ENCODE results near the gene APBB2. TPM values are rescaled to one million over a fixed set of nuclear protein-coding genes. Genes with fewer than 3 reads are reported as not detected.
"Not testable (repeated sequence)": the region's sequence is repeated elsewhere in the genome, so short reads cannot be mapped to it uniquely, and the experiment has no call there.

The APBB2 gene
- total and polyA plus RNA-seq, 2 experiments from 2014 or later = 35.8 to 74.8 TPM

- no peak for TF ChIP-seq CTCF (conservative IDR thresholded peaks at IDR 0.05; ENCODE audit: low read depth in 2 of 2)
- no peak for TF ChIP-seq CREB1 (CRISPR knock-in tag; IDR thresholded peaks at IDR 0.05; ENCODE audit: low read depth)
- no peak for TF ChIP-seq NANOG (IDR thresholded peaks at IDR 0.05; ENCODE audit: borderline replicate concordance)
Measured at GRCh38 chr4:41154010-41154813, 60.1 kb downstream of the APBB2 start (continued).

GRCh38 chr4:41150401-41150800 lies 63.9 kb downstream of the APBB2 start:
- H3K27me3 Mint-ChIP-seq (ENCODE audit: insufficient read depth, low read depth, poor library complexity) = no peaks in the 10 kb centered on the region
- no peak overlapping the region for H3K4me3 Mint-ChIP-seq

GRCh38 chr4:41149568-41149967 lies 64.8 kb downstream of the APBB2 start:
- not testable (repeated sequence) for DNase-seq (ENCODE audit: low spot score); H3K9me3 Mint-ChIP-seq; H4K20me1 ChIP-seq (replicated peaks; ENCODE audit: insufficient read depth); H3K27me3 ChIP-seq (ENCODE audit: insufficient read depth); H3K27ac Mint-ChIP-seq; H3K4me2 ChIP-seq; H3K27me3 Mint-ChIP-seq (ENCODE audit: insufficient read depth, low read depth, poor library complexity); H3K36me3 Mint-ChIP-seq (ENCODE audit: low read depth); H3K27ac ChIP-seq (ENCODE audit: low read depth); H3K4me3 ChIP-seq; ATAC-seq; H2AFZ ChIP-seq; H3F3A ChIP-seq (replicated peaks; ENCODE audit: low read depth); H3K4me3 Mint-ChIP-seq; H3K36me3 ChIP-seq (ENCODE audit: insufficient read depth); H3K9me2 ChIP-seq (ENCODE audit: insufficient read depth)
- peaks cover 46% of the 10 kb centered on the region for H3K79me2 ChIP-seq (replicated peaks; ENCODE audit: insufficient read depth)
- H3K4me1 ChIP-seq (ENCODE audit: insufficient read depth) = peaks cover 25% of the 10 kb centered on the region
- H3K4me1 Mint-ChIP-seq = peaks cover 20% of the 10 kb centered on the region

More at GRCh38 chr4:41150401-41150800, 63.9 kb downstream of the APBB2 start:
- ATAC-seq = no peak
- Histone ChIP-seq H4K20me1 (replicated peaks; ENCODE audit: insufficient read depth) (no peaks in the 10 kb centered on the region), H3K9me2 (ENCODE audit: insufficient read depth) (no peaks in the 10 kb centered on the region), H3K4me2 (no peak overlapping the region), H3K27ac (ENCODE audit: low read depth) (no peak overlapping the region; the same call in 1 of the 2 replicates), H3K27me3 (ENCODE audit: insufficient read depth) (no peaks in the 10 kb centered on the region), H3K79me2 (replicated peaks; ENCODE audit: insufficient read depth) (peaks cover 44% of the 10 kb centered on the region), H3F3A (replicated peaks; ENCODE audit: low read depth) (no peaks in the 10 kb centered on the region), H2AFZ (no peak overlapping the region), H3K36me3 (ENCODE audit: insufficient read depth) (no peaks in the 10 kb centered on the region), H3K4me1 (ENCODE audit: insufficient read depth) (peaks cover 18% of the 10 kb centered on the region), H3K4me3 (no peak overlapping the region)
- no peaks in the 10 kb centered on the region for H3K36me3 Mint-ChIP-seq (ENCODE audit: low read depth)
- TF ChIP-seq NANOG (IDR thresholded peaks at IDR 0.05; ENCODE audit: borderline replicate concordance) = no peak
- TF ChIP-seq REST (IDR thresholded peaks at IDR 0.05; ENCODE audit: unreplicated experiment) = no peak
- TF ChIP-seq CREB1 (CRISPR knock-in tag; IDR thresholded peaks at IDR 0.05; ENCODE audit: low read depth) = no peak
- TF ChIP-seq EZH2phosphoT487 (IDR thresholded peaks at IDR 0.05; ENCODE audit: unreplicated experiment) = no peak
- DNase-seq (ENCODE audit: low spot score) = no peak
- no peaks in the 10 kb centered on the region for H3K9me3 Mint-ChIP-seq
- H3K27ac Mint-ChIP-seq = no peak overlapping the region
- peaks cover 21% of the 10 kb centered on the region for H3K4me1 Mint-ChIP-seq
